Heart left ventricle (tissue), 13 donors: Measurements from ENCODE around the gene HLA-B.
"Not testable (repeated sequence)": the region's sequence is repeated elsewhere in the genome, so short reads cannot be mapped to it uniquely, and the experiment has no call there.

Experiments used
- POLR2A ChIP-seq, 2 donors: fragments of 450-650 bp; IDR thresholded peaks; one replicate each; pipeline ENCODE4 v1.6.1; 2017; ENCODE audit warnings: antibody characterized with exemption in 2 of 2, mild to moderate bottlenecking in 2 of 2, moderate library complexity in 2 of 2
- TF ChIP-seq, protein P1 (sequence below), 12 donors: fragments of 200-600 bp; sonication (generic) in 4 of 12; IDR thresholded peaks; one replicate each; pipeline versions ENCODE4 v1.5.0 to v1.8.0; 2018 to 2022; ENCODE audit warnings: antibody characterized with exemption in 12 of 12, mild to moderate bottlenecking in 5 of 12
- donor health status: ischemic (EF 13 %, LVEDD 7.1; RV severe dilation, severe dysfunction).
- donor health status: DM: no; HTN: yes; CAD: no.
- donor health status: DM: no; HTN: no; CAD: no.
- donor health status: ischemic (EF 25% LVEDD 6.9; RV normal size, moderate dysfunction).
- donor health status: ischemic (EF 25% LVEDD 5.7; RV mildly dilated, moderate dysfunction).
- donor health status: ischemic (EF 35%, LVEDD 5.7; RV mildly dilated, moderate dysfunction).
- donor health status: nonischemic (EF 11% LVEDD 7.7; RV severe dilation, severe dysfunction).
- donor health status: DM: yes; HTN: yes; CAD: no.
- donor health status: PGD.
- donor health status: ischemic (EF 29% LVEDD 5.4; RV normal size, mild dysfunction).
- donor health status: nonischemic (EF 23%, LVEDD 6.1; RV moderate dilation, normal function).

DNA sequence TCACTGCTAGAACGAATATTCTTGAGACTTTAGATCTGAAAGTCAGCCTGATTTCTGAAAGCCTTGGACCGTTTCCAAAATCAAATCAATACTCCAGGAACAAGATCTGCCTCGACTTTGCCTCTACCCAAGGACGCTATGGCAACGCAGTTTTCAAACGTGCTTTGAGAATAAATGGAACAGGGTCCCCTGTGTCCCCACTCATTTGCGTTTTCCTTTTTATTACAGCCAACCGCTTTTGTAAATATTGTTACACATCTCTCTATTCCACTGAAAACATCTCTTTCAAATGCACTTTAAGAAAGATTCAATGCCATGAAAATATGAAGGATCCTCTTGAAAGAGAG lies 40.1 kb upstream of the HLA-B start:
- TF ChIP-seq, protein P1, sequence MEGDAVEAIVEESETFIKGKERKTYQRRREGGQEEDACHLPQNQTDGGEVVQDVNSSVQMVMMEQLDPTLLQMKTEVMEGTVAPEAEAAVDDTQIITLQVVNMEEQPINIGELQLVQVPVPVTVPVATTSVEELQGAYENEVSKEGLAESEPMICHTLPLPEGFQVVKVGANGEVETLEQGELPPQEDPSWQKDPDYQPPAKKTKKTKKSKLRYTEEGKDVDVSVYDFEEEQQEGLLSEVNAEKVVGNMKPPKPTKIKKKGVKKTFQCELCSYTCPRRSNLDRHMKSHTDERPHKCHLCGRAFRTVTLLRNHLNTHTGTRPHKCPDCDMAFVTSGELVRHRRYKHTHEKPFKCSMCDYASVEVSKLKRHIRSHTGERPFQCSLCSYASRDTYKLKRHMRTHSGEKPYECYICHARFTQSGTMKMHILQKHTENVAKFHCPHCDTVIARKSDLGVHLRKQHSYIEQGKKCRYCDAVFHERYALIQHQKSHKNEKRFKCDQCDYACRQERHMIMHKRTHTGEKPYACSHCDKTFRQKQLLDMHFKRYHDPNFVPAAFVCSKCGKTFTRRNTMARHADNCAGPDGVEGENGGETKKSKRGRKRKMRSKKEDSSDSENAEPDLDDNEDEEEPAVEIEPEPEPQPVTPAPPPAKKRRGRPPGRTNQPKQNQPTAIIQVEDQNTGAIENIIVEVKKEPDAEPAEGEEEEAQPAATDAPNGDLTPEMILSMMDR (IDR thresholded peaks at IDR 0.05), result not testable (repeated sequence)
- TF ChIP-seq POLR2A (IDR thresholded peaks at IDR 0.05), result not testable (repeated sequence)
